Activated T-cell treated with anti-CD3 and anti-CD28 coated beads for 48 hours (primary cell): Measurements from ENCODE around the gene CWF19L2.
A peak's percentile ranks its signal among the peaks of the same experiment; 100 is the strongest.
"Not testable (repeated sequence)": the region's sequence is repeated elsewhere in the genome, so short reads cannot be mapped to it uniquely, and the experiment has no call there.

Experiments used
- DNase-seq: peaks from one replicate; pipeline ENCODE4 v3.0.0-alpha.2; 2020; ENCODE audit warnings: low read depth

The CWF19L2 gene

DNA sequence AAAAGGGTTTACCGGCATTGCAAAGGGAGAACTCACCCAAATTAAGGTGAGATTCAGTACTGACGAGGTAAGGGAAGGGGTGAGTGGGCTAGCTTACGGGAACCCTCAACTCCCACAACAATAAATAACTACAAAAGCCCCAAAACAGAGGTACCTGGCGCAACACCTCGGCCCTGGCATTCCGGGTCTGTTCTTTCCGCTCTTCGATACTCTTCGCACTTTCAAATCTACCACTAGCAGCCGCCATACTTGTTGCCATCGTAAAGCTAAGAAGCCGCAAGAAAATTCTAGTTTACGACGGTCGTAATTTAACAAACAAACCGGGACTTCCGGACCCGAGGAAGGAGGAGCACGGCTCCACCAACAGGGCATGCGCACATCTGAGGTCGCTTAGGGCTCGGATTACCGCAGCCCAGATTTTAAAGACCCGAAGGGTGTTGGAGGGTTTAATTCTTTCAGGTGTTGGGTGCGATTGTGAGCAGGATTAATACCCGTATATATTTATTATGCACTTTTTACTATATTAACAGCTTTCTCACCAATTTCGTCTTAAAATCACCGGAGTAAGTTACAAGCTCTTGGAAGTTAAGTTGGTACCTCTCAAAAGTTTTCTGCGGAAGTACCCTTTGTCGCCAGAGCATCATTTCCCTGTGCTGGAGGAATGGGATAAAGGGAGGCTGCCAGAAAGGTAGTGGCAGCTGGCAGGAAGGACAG lies at the start of gene CWF19L2:
TSS of gene CWF19L2 (minus strand) at position 268 of the 714 bp plus-strand sequence. CDS start at position 259, 9 bp downstream.
- peak; percentile 76 for DNase-seq

DNA sequence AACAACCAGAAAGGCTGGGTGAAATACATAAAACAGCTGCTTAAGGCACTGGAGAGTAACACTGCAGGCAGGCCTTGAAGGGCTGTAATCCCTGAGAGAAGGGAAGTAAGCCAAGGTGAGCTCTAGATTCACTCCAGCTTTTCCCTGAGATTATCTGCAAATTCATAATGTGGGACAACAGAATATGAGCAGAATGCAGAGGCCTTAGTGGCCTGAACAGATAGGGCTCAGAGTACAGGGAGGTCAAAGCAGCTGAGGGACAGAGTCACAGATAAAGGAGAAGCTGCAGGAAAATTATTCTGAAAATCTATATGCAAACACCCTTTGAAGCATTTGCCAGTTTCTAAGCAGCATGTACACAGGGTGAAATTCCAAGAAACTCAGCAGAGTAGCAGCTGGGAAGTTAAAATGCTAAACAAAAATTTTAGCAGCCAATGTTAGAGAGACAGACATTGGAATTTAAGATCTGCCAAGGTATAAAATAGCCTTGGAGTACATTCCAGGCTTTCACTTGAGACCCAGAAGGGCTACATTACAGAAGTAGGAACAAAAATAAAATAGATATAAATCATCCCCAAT lies 48.1 kb upstream of the CWF19L2 start:
- no peak for DNase-seq

DNA sequence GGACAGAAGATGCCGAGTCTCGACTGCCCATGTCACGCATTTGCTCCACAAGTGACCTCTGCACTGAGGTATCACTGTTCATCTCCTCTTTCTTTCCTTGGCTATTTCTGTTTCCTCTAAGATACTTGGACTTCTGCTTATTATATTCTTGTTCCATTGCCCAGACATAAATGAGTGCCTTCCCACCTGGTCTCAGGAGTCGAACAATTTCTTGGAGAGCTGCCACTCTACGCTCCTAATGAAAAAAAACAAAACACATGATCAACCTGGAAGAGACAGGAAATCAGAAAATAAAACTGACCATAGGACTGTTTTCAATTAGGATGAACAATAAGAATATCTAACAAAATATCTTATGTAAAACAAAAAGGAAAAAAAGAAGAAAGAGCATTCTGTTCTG lies 47.4 kb upstream of the CWF19L2 start:
- DNase-seq = no peak

DNA sequence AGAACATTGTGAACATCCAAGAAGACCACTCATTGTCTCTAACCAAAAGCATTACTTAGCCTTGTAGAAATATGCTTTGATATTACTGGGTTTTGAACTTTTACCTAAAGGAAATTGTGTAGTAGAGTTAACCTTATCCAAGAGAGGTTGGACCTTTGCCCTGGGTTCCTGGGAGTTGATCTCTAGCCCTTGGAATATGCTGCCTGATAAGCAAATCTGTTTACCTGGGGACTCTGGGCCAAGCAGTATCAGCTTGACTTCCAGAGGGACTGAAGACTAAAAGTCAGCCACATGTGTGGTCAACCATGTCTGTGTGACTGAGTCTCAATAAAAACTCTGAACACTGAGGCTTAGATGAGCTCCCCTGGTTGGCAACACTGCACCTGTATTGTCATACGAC lies 44.1 kb upstream of the CWF19L2 start:
- DNase-seq = no peak

DNA sequence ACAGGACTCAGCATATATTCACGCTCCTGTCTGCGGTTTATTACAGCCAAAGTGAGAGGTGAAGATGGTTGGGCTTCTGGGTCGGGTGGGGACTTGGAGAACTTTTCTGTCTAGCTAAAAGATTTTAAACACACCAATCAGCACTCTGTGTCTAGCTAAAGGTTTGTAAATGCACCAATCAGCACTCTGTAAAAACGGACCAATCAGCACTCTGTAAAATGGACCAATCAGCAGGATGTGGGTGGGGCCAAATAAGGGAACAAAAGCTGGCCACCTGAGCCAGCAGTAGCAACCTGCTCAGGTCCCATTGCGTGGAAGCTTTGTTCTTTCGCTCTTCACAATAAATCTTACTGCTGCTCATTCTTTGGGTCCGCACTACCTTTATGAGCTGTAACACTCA lies 39.7 kb upstream of the CWF19L2 start:
- not testable (repeated sequence) for DNase-seq

- no peak for DNase-seq
Measured at GRCh38 chr11:107496011-107496410, 38.4 kb upstream of the CWF19L2 start.

- no peak for DNase-seq
Measured at GRCh38 chr11:107494055-107494454, 36.4 kb upstream of the CWF19L2 start.

DNA sequence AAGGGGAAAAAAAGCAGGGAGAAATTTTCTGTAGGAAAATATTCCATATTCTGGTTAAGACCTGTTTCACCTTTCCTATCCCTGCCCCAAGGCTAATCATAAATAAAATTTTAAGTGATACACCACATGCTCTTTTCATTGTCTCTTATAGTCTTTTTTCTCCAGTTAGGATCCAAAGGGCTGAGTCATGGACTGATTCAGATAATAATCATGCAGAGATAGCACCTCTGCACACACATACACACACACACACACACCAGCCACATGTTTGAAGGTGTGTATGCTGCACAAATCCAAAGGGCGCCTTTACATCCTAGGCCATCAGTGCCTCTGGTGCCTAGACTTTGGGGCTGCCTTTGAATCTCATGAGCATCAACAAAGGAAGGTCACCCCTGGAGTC lies 35.5 kb upstream of the CWF19L2 start:
- no peak for DNase-seq

DNA sequence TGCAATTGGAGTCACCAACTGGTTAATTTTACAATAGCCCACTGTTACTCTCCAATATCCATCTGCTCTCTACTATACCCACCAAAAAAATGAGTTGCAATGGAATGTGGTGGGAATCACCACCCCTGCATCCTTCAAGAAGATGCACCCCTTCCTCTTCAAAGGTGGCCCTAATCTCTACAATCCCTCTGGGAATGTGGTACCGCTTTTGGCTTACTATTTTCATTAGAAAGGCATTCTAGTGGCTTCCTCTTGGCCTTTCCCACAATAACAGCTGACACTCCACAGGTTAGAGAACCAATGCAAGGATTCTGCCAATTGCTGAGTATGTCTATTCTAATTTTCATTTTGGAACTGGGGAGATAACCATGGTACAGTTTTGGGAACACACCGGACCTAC lies 33.2 kb upstream of the CWF19L2 start:
- DNase-seq = no peak

DNA sequence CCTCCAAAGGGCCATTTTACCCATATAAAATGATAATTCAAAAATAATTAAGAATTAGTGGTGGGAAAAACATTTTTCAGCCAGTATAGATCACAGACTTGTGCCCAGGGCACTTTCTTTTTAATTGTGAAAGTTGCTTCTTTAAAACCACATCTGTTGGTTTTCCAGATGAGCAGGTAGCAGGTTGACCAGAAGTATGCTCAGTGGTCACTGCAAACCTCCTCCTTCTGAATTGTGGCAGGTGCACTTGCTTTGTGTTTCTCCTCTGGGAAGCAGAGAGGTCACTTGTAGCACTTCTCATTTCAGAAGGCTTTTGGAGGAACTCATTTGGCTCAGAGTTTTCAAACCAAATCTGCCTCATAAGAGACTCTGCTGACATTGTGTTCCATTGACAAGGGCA lies 24.6 kb upstream of the CWF19L2 start:
- no peak for DNase-seq

DNA sequence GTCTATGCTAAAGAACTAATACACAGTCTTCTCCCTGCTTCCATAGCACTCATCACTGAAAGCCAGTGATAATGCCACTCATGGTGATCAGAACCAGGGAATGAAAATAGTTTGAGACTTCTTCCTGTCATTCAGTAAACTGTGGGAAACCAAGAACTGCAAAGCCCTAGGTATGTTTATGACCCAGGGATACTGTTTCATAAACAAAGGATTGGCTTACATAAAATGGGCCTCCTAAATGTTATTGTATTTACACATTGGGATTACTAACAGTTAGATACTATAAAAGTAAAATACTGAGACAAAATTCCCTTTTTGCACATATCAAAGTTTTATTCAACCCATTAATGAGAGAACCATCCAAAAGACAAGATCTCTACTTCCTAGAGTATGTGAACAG lies 21.3 kb upstream of the CWF19L2 start:
- DNase-seq = no peak

DNA sequence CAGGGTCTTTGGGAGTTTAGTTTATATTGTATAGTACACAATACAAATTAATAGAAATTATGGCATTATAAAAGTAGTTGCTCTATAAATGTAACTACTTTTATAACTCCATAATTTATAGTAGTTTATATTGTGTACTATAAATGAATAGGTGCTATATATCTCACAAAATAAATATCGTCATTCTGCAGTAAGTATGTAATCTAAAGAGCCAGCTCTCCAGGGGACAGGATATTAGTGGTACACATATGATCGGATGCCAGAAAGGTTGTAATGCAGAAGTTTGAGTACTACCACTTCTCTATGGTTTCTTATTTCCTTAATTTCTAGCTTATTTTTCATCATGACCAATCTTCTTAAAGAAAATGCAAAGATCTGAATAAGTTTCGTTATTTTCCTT lies 20.2 kb upstream of the CWF19L2 start:
- no peak for DNase-seq

- no peak for DNase-seq
Measured at GRCh38 chr11:107473792-107474191, 16.2 kb upstream of the CWF19L2 start.

DNA sequence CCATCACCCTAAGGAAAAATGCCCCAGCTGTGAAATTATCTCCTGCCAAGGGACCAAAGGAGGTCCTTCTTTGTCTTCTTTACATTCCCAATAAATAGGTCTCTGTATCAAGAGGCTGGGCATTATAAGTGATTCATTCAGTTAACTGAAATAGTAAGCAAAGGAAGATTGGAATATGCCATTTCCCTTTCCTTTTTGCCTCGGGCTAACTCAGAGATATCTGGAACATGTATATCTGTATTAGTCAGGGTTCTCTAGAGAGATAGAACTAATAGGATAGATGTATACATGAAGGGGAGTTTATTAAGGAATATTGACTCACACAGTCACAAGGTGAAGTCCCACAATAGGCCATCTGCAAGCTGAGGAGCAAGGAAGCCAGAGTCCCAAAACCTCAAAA lies 15.3 kb upstream of the CWF19L2 start:
- no peak for DNase-seq

DNA sequence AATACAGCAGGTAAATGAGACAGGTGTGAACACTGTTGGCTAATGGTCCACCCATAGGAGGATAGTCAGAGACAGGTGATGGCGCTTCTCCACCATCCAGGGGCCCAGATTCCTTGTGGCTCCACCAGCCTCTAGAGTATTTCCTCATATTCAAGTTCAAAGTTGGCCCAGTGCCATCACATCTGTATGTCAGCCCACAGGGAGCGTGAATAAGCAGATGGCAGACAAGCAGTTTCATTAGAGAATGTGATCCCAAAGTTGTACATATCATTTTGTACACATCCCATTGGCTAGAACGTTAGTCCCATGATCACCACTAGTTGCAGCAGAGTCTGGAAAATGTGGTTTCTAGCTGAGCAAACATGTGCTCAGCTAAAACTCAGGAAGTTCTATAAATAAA lies 11.0 kb upstream of the CWF19L2 start:
- DNase-seq = no peak

DNA sequence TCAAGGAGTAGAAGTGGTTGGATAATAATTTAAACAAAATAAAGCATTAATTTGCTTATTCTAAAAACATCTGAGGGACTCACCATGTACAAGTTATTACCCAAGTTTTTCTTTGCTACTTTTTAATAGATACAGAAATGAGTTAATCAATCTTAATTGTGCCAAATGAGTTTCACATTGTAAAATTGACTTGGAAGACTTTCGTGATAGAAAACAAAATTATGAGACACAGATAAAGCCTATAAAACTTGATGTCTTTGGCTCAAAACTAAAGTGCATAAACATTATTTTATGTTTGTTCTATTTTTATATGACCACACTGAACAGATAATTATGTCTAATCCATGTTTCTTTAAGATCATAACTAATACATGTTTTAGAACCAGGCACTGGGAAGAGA lies 10.1 kb upstream of the CWF19L2 start:
- no peak for DNase-seq

GRCh38 chr11:107466275-107466866 lies 8.7 kb upstream of the CWF19L2 start:
- DNase-seq = not testable (repeated sequence)

DNA sequence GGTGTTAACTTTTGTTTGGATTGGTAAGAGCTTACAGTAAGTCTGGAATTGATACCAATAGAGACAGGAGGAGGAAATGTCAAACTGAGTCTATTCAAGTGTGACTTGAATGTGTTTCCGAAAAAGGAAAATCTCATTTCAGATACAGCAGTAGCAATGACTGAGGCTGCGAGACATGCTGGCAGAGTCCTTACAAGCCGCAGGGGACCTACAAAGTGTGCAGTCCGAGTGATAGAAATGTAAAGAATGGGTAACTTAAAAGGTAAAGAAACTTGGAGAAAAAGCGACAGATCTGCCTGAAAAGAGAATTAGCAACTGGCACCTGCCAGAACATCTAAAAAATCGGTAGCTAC lies 444 bp downstream of the CWF19L2 start:
- no peak for DNase-seq

GRCh38 chr11:107453594-107454286 lies 3.9 kb downstream of the CWF19L2 start:
- DNase-seq = no peak

- DNase-seq = no peak
Measured at GRCh38 chr11:107446822-107447431, 10.7 kb downstream of the CWF19L2 start.

DNA sequence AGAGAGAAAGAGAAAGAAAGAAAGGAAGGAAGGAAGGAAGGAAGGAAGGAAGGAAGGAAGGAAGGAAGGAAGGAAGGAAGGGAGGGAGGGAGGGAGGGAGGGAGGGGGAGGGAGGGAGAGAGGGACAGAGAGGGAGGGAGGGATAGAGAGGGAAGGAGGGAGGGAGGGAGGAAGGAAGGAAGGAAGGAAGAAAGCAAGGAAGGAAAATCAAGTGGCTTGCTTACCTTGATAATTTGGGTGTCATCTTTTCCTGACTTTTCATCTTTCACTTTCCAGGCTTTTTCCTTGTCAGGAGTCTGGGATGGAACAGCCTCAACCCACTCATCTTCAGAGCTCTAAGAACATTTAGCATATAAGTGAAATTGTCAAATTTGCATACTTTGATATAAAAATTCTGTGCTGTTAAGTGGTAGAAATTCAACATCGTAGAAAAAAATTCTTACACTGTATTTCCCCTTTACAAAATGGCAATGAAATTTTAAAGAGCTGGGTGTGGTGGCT lies 14.9 kb downstream of the CWF19L2 start:
- DNase-seq = no peak

DNA sequence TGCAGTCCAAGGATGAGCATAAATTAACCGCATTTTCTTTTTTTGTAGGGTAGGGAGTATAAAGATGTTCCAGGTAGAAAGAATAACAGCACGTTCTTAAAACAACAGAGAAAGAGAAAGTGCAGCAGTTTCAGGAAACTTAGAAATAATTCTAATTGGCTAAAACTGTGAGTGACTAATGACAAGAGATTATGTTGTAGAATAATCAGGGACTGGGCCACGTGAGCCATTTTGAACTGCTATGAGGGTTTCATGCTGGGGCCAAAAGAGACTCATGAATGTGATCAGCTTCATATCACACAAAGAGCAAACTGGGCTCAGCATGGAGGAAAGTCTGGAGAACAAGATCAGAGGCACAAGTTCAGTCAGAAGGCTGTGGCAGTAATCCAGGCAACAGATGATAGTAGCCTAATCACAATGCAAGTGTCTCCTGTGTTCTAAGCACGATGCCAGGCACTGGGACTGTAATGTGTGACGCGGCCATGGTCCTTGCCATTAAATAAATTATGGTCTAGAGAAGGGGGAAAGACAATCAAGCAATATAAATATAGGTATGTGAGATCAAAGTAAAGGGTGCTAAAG lies 17.9 kb downstream of the CWF19L2 start:
- no peak for DNase-seq
